Motor neuron (in vitro differentiated cells): Measurements from ENCODE around the gene BCOR. TPM values are rescaled to one million over a fixed set of nuclear protein-coding genes. Genes with fewer than 3 reads are reported as not detected.

ENCODE experiments used
- ATAC-seq, 8 experiments: fragments of 200-7000 bp; cut with Tn5 transposase; replicated peaks in 6 of 8; 2 replicates each; pipeline ENCODE4 v1.8.0; 2021; ENCODE audit warnings: mild to moderate bottlenecking in 8 of 8, moderate library complexity in 8 of 8
- H3K27ac ChIP-seq, 2 donors: fragments of 250-450 bp; sonication (Bioruptor Pico); 2 replicates each; pipeline ENCODE4 v1.9.0; 2021; ENCODE audit warnings: antibody characterized with exemption in 2 of 2, mild to moderate bottlenecking in 2 of 2, moderate library complexity in 1 of 2
- H3K4me1 ChIP-seq, 2 donors: fragments of 250-450 bp; sonication (Bioruptor Pico); replicated peaks in 1 of 2; 2 replicates each; pipeline ENCODE4 v1.6.1; 2021; ENCODE audit warnings: antibody characterized with exemption in 2 of 2, mild to moderate bottlenecking in 2 of 2, moderate library complexity in 1 of 2
- H3K4me3 ChIP-seq, 5 donors: fragments of 250-450 bp; sonication (Bioruptor Pico); 2 replicates each; pipeline ENCODE4 v1.9.0; 2021; ENCODE audit warnings: antibody characterized with exemption in 5 of 5, mild to moderate bottlenecking in 5 of 5, moderate library complexity in 4 of 5
- WGBS, 10 experiments: fragments of 450-650 bp; shearing (Covaris generic); methylation state at CpG; one replicate each; pipeline ENCODE4 v1.0.0; 2022; 5-methylcytosine and 5-hydroxymethylcytosine counted together
- in situ Hi-C, 9 experiments: fragments of 400-800 bp; cut with MboI; loops; one replicate each; pipeline ENCODE4 v1.15.0; 2021; ENCODE audit warnings: low sequenced_read_pairs in 9 of 9, low pct_unique_long_range_greater_than_20kb in 2 of 9; ENCODE audit not compliant: unreplicated experiment in 9 of 9
- total RNA-seq, 8 experiments: library from RNA; unstranded; fragments of 300-600 nt; gene quantifications; 2 replicates each; pipeline versions ENCODE4 v1.2.3 to v1.2.4, GENCODE V29; 2022

The BCOR gene
- total RNA-seq, 8 experiments from 2014 or later: 12.1 to 102 (median 42.6) TPM

DNA sequence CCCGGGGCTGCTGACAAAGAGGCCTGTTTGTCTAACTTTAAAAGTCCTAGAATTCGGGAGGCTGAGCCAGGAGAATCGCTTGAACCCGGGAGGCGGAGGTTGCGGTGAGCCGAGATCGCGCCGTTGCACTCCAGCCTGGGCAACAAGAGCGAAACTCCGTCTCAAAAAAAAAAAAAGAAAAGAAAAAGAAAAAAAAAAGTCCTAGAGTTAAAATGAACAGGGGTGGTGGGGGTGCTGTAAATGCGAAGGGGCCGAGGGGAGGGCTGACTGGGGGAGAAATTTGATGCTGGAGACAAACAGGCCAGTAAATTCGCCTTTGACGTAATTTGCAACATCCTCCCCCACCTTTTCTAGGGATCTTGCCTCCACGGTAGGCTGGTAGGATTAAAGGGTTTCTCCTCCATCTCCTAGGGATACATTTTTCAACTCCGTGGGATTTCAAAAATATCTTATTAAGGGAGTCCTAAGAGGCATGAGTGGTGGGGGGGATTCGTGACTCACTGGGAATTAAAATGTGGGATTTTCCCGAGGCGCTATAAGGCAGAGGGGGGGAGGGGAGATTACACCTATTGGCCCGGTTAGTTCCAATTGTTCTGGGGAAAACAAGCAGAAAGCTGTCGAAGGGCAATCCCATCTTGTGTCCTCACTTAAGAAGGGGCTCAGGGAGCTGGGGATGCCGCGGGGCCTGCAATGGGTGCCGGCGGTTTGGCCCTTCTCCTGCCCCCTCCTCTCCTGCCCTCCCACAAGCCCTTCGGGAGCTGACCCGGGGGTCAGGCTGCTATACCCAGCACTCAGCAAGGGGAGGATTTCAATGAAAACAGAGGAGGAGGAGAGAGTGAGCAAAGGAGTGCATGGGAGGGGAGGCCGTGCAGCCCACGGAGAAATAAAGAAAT lies 3.0 kb upstream of the BCOR start:
- in situ Hi-C loops: no loop called here
- no peak overlapping the region for H3K4me3 ChIP-seq
- ATAC-seq: no peak
- H3K27ac ChIP-seq: peak overlapping the region; percentile 52 to 69
- WGBS, 10 experiments: 0 to 40% methylated on average over 1 of the region's 31 CpGs; no CpG with 5 or more reads in 8 of the 10 experiments
- H3K4me1 ChIP-seq: peaks cover 49 to 50% of the 10 kb centered on the region in 2 donors

DNA sequence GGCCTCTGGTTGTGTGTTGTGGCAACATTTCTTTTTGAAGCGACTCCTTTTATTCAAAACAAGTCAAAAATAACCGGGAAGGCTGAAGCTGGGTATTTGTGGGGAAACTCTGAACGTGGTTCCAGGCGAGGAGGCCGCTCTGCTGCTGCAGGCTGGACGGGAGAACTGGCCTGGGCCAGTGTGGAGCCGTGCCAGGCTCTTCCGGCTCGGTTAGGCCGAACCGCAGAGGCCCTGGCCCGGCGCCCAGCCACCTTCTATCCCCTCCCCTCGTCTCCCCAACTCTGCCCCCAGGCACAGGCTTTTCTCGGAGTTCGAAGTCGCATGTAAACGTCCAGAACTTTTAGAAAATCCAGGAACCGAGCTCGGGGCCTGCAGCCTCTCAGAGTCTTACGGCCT lies 2.4 kb upstream of the BCOR start:
- H3K4me1 ChIP-seq: peaks cover 49 to 50% of the 10 kb centered on the region in 2 donors
- WGBS, 10 experiments: 20 to 100% (median 59%) methylated on average over 1 to 6 of the region's 21 CpGs; no CpG with 5 or more reads in 6 of the 10 experiments
- peak overlapping the region in 1 of 2 donors; percentile 62 for H3K27ac ChIP-seq
- H3K4me3 ChIP-seq: no peak overlapping the region
- no peak for ATAC-seq
- in situ Hi-C loops: no loop called here

- in situ Hi-C loops: loop anchor here in 1 of 9 experiments (25.0 kb wide), 1 partner anchor 163 kb away; no protein-coding TSS in a partner anchor
- ATAC-seq: peak in 5 of 8 experiments; percentile 1 to 20 (median 11)
- Histone ChIP-seq H3K4me1 (peaks cover 46 to 49% of the 10 kb centered on the region in 2 donors), H3K27ac (peak overlapping the region; percentile 90 to 95), H3K4me3 (peak overlapping the region; percentile 57 to 97 (median 73))
- 0 to 80% (median 20%) methylated on average over 1 to 8 of the region's 49 CpGs; no CpG with 5 or more reads in 3 of the 10 experiments for WGBS, 10 experiments
These were observed 1.5 kb upstream of the BCOR start for GRCh38 chrX:40099055-40099958.

- Histone ChIP-seq H3K4me3 (peak overlapping the region; percentile 57 to 97 (median 73)), H3K27ac (peak overlapping the region; percentile 90 to 95), H3K4me1 (peaks cover 37 to 43% of the 10 kb centered on the region in 2 donors)
- in situ Hi-C loops: loop anchor here in 1 of 9 experiments (25.0 kb wide), 1 partner anchor 164 kb away; no protein-coding TSS in a partner anchor
- peak; percentile 29 to 64 (median 47) for ATAC-seq
- WGBS, 10 experiments: no CpG with 5 or more reads among the region's 75 CpGs
These were observed 701 bp upstream of the BCOR start for GRCh38 chrX:40098264-40099054.

DNA sequence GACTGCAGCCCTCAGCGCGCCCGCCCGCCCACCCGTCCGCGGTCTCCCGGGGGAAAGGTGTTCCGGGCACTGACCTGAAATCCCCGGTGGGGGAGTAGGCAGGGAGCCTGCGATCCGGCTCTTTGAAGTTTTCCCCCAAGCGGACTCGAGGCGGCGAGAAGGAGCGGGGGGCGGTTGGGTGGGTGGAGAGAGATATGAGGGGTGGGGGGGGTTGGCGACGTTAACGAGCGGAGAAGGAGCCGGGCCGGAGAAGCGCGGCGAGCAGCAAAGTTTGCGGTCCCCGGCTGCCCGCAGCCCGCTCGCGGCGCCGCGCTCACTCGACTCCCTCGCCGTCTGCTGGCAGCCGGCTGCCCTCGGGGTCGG lies 636 bp downstream of the BCOR start:
- WGBS, 10 experiments: no CpG with 5 or more reads among the region's 42 CpGs
- peaks cover 35 to 37% of the 10 kb centered on the region in 2 donors for H3K4me1 ChIP-seq
- in situ Hi-C loops: loop anchor here in 1 of 9 experiments (25.0 kb wide), 1 partner anchor 165 kb away; no protein-coding TSS in a partner anchor
- H3K4me3 ChIP-seq: peak overlapping the region; percentile 57 to 97 (median 73)
- no peak for ATAC-seq
- peak overlapping the region; percentile 90 to 95 for H3K27ac ChIP-seq

DNA sequence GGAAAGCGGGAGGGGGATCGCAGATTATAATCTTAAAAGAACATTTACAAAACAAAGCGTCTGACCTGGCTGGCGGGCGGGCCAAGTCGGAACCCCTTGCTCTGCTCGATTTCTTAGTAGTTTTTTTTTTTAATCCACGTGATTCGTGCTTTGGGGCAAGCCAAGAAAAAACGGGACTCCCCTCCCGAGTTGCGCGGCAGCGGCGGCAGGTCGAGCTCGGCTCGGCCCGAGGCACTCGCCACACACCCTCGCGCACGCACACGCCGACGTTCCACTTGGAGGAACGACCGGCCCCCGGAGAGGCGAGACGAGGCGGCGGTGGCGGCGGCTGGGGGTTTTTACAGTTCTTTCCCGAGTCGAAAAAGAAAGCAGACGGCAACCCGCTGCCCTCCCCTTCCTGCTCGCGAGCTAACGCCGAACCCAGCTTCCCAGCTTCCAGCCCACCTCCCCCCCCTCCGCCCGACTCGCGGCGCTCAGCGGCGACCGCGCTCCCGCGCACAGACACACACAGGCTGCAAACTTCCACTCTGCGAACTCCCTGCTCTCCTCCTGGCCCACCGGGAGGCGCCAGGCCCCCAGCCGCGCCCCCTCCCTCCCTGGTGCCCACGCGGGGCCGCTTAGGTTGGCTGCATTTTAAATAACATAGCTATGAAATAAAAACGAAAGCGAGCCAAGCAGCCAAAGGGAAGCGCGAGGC lies 1.2 kb downstream of the BCOR start:
- peak in 2 of 8 experiments; percentile 2 to 5 for ATAC-seq
- WGBS, 10 experiments: 31% methylated on average over 23 of the region's 66 CpGs; no CpG with 5 or more reads in 9 of the 10 experiments
- peaks cover 29 to 31% of the 10 kb centered on the region in 2 donors for H3K4me1 ChIP-seq
- peak overlapping the region; percentile 90 to 95 for H3K27ac ChIP-seq
- peak overlapping the region; percentile 57 to 97 (median 73) for H3K4me3 ChIP-seq
- in situ Hi-C loops: loop anchor here in 1 of 9 experiments (25.0 kb wide), 1 partner anchor 166 kb away; no protein-coding TSS in a partner anchor

GRCh38 chrX:40095583-40096394 lies 2.0 kb downstream of the BCOR start:
- in situ Hi-C loops: loop anchor here in 1 of 9 experiments (25.0 kb wide), 1 partner anchor 167 kb away; no protein-coding TSS in a partner anchor
- H3K4me1 ChIP-seq: peaks cover 22 to 31% of the 10 kb centered on the region in 2 donors
- WGBS, 10 experiments: 35% methylated on average over 17 of the region's 80 CpGs; no CpG with 5 or more reads in 9 of the 10 experiments
- peak overlapping the region; percentile 90 to 95 for H3K27ac ChIP-seq
- ATAC-seq: no peak
- peak overlapping the region; percentile 57 to 97 (median 73) for H3K4me3 ChIP-seq

GRCh38 chrX:40094900-40095582 lies 2.7 kb downstream of the BCOR start:
- H3K4me3 ChIP-seq: peak overlapping the region; percentile 57 to 97 (median 73)
- peak in 1 of 8 experiments; percentile 0 for ATAC-seq
- peaks cover 14 to 27% of the 10 kb centered on the region in 2 donors for H3K4me1 ChIP-seq
- WGBS, 10 experiments: 0 to 42% (median 16%) methylated on average over 1 to 17 of the region's 33 CpGs; no CpG with 5 or more reads in 6 of the 10 experiments
- in situ Hi-C loops: loop anchor here in 1 of 9 experiments (25.0 kb wide), 1 partner anchor 167 kb away; no protein-coding TSS in a partner anchor
- peak overlapping the region; percentile 90 to 95 for H3K27ac ChIP-seq

GRCh38 chrX:40094041-40094899 lies 3.5 kb downstream of the BCOR start:
- Histone ChIP-seq H3K27ac (peak overlapping the region; percentile 90 to 95), H3K4me1 (peaks cover 14 to 28% of the 10 kb centered on the region in 2 donors), H3K4me3 (peak overlapping the region; percentile 57 to 97 (median 73))
- ATAC-seq: peak; percentile 11 to 40 (median 32)
- 0 to 10% methylated on average over 2 to 13 of the region's 76 CpGs; no CpG with 5 or more reads in 8 of the 10 experiments for WGBS, 10 experiments
- in situ Hi-C loops: loop anchor here in 1 of 9 experiments (25.0 kb wide), 1 partner anchor 168 kb away; no protein-coding TSS in a partner anchor
